ENCODE measurements around the gene RCL1.

RCL1 gene

GRCh38 chr9:4842213-4842612 is 49.5 kb downstream of the RCL1 start:
- no peak for DNase-seq (ENCODE audit: low read depth in 2 of 2)

- no peak for DNase-seq (ENCODE audit: low read depth in 2 of 2)
Observed at GRCh38 chr9:4842734-4843133, 50.0 kb downstream of the RCL1 start.

- DNase-seq (ENCODE audit: low read depth in 2 of 2), result no peak
Observed at GRCh38 chr9:4844056-4844838, 51.5 kb downstream of the RCL1 start.

- no peak for DNase-seq (ENCODE audit: low read depth in 2 of 2)
Observed at GRCh38 chr9:4849369-4849768, 56.6 kb downstream of the RCL1 start.

- DNase-seq (ENCODE audit: low read depth in 2 of 2), result no peak
Observed at GRCh38 chr9:4850603-4851310, 58.0 kb downstream of the RCL1 start.

GRCh38 chr9:4852419-4852818 is 59.7 kb downstream of the RCL1 start:
- DNase-seq (ENCODE audit: low read depth in 2 of 2), result no peak

- no peak for DNase-seq (ENCODE audit: low read depth in 2 of 2)
Observed at GRCh38 chr9:4854265-4854590, 61.5 kb downstream of the RCL1 start.

GRCh38 chr9:4855841-4856240 is 63.1 kb downstream of the RCL1 start:
- no peak for DNase-seq (ENCODE audit: low read depth in 2 of 2)

- no peak for DNase-seq (ENCODE audit: low read depth in 2 of 2)
Observed at GRCh38 chr9:4857163-4857810, 64.5 kb downstream of the RCL1 start.

GRCh38 chr9:4859035-4859434 is 66.3 kb downstream of the RCL1 start:
- DNase-seq (ENCODE audit: low read depth in 2 of 2), result no peak

- no peak for DNase-seq (ENCODE audit: low read depth in 2 of 2)
Observed at GRCh38 chr9:4860383-4860782, 67.6 kb downstream of the RCL1 start.

- no peak for DNase-seq (ENCODE audit: low read depth in 2 of 2)
Observed at GRCh38 chr9:4861145-4861544, 68.4 kb downstream of the RCL1 start.

- no peak for DNase-seq (ENCODE audit: low read depth in 2 of 2)
Observed at GRCh38 chr9:4861736-4862451, 69.2 kb downstream of the RCL1 start.

- no peak for DNase-seq (ENCODE audit: low read depth in 2 of 2)
Observed at GRCh38 chr9:4862506-4863250, 69.9 kb downstream of the RCL1 start.

GRCh38 chr9:4864234-4864661 is 71.5 kb downstream of the RCL1 start:
- DNase-seq (ENCODE audit: low read depth in 2 of 2), result no peak

- no peak for DNase-seq (ENCODE audit: low read depth in 2 of 2)
Observed at GRCh38 chr9:4864698-4865097, 72.0 kb downstream of the RCL1 start.

- no peak for DNase-seq (ENCODE audit: low read depth in 2 of 2)
Observed at GRCh38 chr9:4865681-4866080, 72.9 kb downstream of the RCL1 start.

- DNase-seq (ENCODE audit: low read depth in 2 of 2), result no peak
Observed at GRCh38 chr9:4866239-4866969, 73.7 kb downstream of the RCL1 start.

GRCh38 chr9:4873066-4873465 is 80.3 kb downstream of the RCL1 start:
- DNase-seq (ENCODE audit: low read depth in 2 of 2), result no peak

GRCh38 chr9:4875559-4875958 is 82.8 kb downstream of the RCL1 start:
- no peak for DNase-seq (ENCODE audit: low read depth in 2 of 2)

- no peak for DNase-seq (ENCODE audit: low read depth in 2 of 2)
Observed at GRCh38 chr9:4879115-4879558, 86.4 kb downstream of the RCL1 start.
